RWPE2 (cell line): ENCODE measurements around the gene PLCG1.

Experiments
- ATAC-seq: fragments of 200-7000 bp; cut with Tn5 transposase; 3 replicates; pipeline ENCODE4 v1.9.1; 2021; ENCODE audit warnings: low read depth
- DNase-seq: peaks from one replicate; pipeline ENCODE4 v3.0.0-alpha.2; 2020; ENCODE audit warnings: low spot score
- H3K27ac ChIP-seq: fragments of 450-650 bp; 2 replicates; pipeline ENCODE4 v1.5.1; 2017; ENCODE audit warnings: mild to moderate bottlenecking; ENCODE audit not compliant: poor library complexity, severe bottlenecking
- H3K27me3 ChIP-seq: fragments of 250-450 bp; sonication (Bioruptor Pico); 2 replicates; pipeline ENCODE4 v1.5.1; 2021; ENCODE audit warnings: mild to moderate bottlenecking, moderate library complexity; ENCODE audit not compliant: insufficient read depth, poor library complexity, severe bottlenecking
- H3K36me3 ChIP-seq: fragments of 250-450 bp; sonication (Bioruptor Pico); 2 replicates; pipeline ENCODE4 v1.5.1; 2020; ENCODE audit warnings: low read depth, mild to moderate bottlenecking, moderate library complexity
- H3K4me1 ChIP-seq: fragments of 250-450 bp; sonication (Bioruptor Pico); 2 replicates; pipeline ENCODE4 v1.5.1; 2021; ENCODE audit warnings: mild to moderate bottlenecking, moderate library complexity; ENCODE audit not compliant: insufficient read depth, poor library complexity, severe bottlenecking
- H3K4me3 ChIP-seq: fragments of 250-450 bp; sonication (Bioruptor Pico); 2 replicates; pipeline ENCODE4 v1.5.1; 2021; ENCODE audit warnings: mild to moderate bottlenecking, moderate library complexity; ENCODE audit not compliant: severe bottlenecking
- H3K9me3 ChIP-seq: fragments of 250-450 bp; sonication (Bioruptor Pico); 2 replicates; pipeline ENCODE4 v1.5.1; 2021; ENCODE audit warnings: mild to moderate bottlenecking, moderate library complexity; ENCODE audit not compliant: severe bottlenecking
- CTCF ChIP-seq: fragments of 450-650 bp; IDR thresholded peaks from one replicate; pipeline ENCODE4 v1.5.1; 2017; ENCODE audit warnings: mild to moderate bottlenecking, moderate library complexity; ENCODE audit not compliant: poor library complexity, severe bottlenecking

Gene PLCG1

GRCh38 chr20:41134362-41135186, 2.8 kb upstream of the PLCG1 start:
- no peak for ATAC-seq
- Histone ChIP-seq H3K4me1 (peaks cover 15% of the 10 kb centered on the region), H3K27ac (peak overlapping the region; percentile 57), H3K36me3 (peaks cover 5% of the 10 kb centered on the region), H3K27me3 (no peaks in the 10 kb centered on the region), H3K9me3 (no peaks in the 10 kb centered on the region), H3K4me3 (no peak overlapping the region)
- no peak for TF ChIP-seq CTCF
- DNase-seq, result peak; percentile 70

GRCh38 chr20:41135187-41135887, 2.0 kb upstream of the PLCG1 start:
- ATAC-seq (peak; percentile 9; the same call in 1 of the 3 replicates), DNase-seq (peak; percentile 81)
- Histone ChIP-seq H3K36me3 (peaks cover 8% of the 10 kb centered on the region), H3K27ac (peak overlapping the region; percentile 57), H3K27me3 (no peaks in the 10 kb centered on the region), H3K4me3 (no peak overlapping the region), H3K4me1 (peaks cover 18% of the 10 kb centered on the region), H3K9me3 (no peaks in the 10 kb centered on the region)
- peak; percentile 100 for TF ChIP-seq CTCF

- DNase-seq (peak; percentile 90), ATAC-seq (no peak)
These were observed 1.3 kb upstream of the PLCG1 start for GRCh38 chr20:41135888-41136679.

GRCh38 chr20:41137614-41138474, 501 bp downstream of the PLCG1 start:
- DNase-seq (peak; percentile 95), ATAC-seq (peak; percentile 1; the same call in 2 of the 3 replicates)
- H3K9me3 ChIP-seq, result no peaks in the 10 kb centered on the region
- TF ChIP-seq CTCF, result no peak
- peaks cover 18% of the 10 kb centered on the region for H3K36me3 ChIP-seq
- peaks cover 18% of the 10 kb centered on the region for H3K4me1 ChIP-seq
- H3K27ac ChIP-seq, result peak overlapping the region; percentile 67
- no peaks in the 10 kb centered on the region for H3K27me3 ChIP-seq
- peak overlapping the region; percentile 83 for H3K4me3 ChIP-seq

More at GRCh38 chr20:41135888-41136679, 1.3 kb upstream of the PLCG1 start:
- Histone ChIP-seq H3K4me1 (peaks cover 18% of the 10 kb centered on the region), H3K27me3 (no peaks in the 10 kb centered on the region), H3K9me3 (no peaks in the 10 kb centered on the region), H3K36me3 (peaks cover 13% of the 10 kb centered on the region), H3K27ac (peak overlapping the region; percentile 67), H3K4me3 (peak overlapping the region; percentile 83)
- TF ChIP-seq CTCF, result no peak
